Activated naive CD4-positive, alpha-beta T cell treated with anti-CD3 and anti-CD28 coated beads, Interleukin-2, amount 50 U/mL, for 16 hours (primary cell): ENCODE results near the gene BSG.
"Not testable (repeated sequence)": the region's sequence is repeated elsewhere in the genome, so short reads cannot be mapped to it uniquely, and the experiment has no call there.

ENCODE experiments used
- DNase-seq: peaks from one replicate; pipeline ENCODE4 v3.0.0-alpha.2; 2020

BSG gene

GRCh38 chr19:588741-589692 is 16.6 kb downstream of the BSG start:
- DNase-seq: no peak

- DNase-seq: no peak
Observed at GRCh38 chr19:589693-590395, 17.4 kb downstream of the BSG start, which contains the start of gene HCN2. TSS of gene HCN2 (plus strand) at chr19:589881. CDS start at chr19:589946, 65 bp downstream.

- peak; percentile 37 for DNase-seq
Observed at GRCh38 chr19:590396-590745, 18.0 kb downstream of the BSG start.

GRCh38 chr19:590750-591098 is 18.3 kb downstream of the BSG start:
- DNase-seq: no peak

GRCh38 chr19:591099-591958 is 18.9 kb downstream of the BSG start:
- DNase-seq: no peak

GRCh38 chr19:592101-592500 is 19.7 kb downstream of the BSG start:
- DNase-seq: no peak

- no peak for DNase-seq
Observed at GRCh38 chr19:593055-593454, 20.7 kb downstream of the BSG start.

GRCh38 chr19:593505-593904 is 21.1 kb downstream of the BSG start:
- no peak for DNase-seq

- no peak for DNase-seq
Observed at GRCh38 chr19:594265-594870, 22.0 kb downstream of the BSG start.

- no peak for DNase-seq
Observed at GRCh38 chr19:595326-596262, 23.2 kb downstream of the BSG start.

- DNase-seq: no peak
Observed at GRCh38 chr19:596263-596655, 23.9 kb downstream of the BSG start.

- no peak for DNase-seq
Observed at GRCh38 chr19:597406-598315, 25.3 kb downstream of the BSG start.

GRCh38 chr19:601310-601709 is 28.9 kb downstream of the BSG start:
- no peak for DNase-seq

- DNase-seq: no peak
Observed at GRCh38 chr19:601790-602189, 29.4 kb downstream of the BSG start.

GRCh38 chr19:602391-603301 is 30.2 kb downstream of the BSG start:
- DNase-seq: no peak

- DNase-seq: not testable (repeated sequence)
Observed at GRCh38 chr19:603302-603639, 30.9 kb downstream of the BSG start.

- DNase-seq: not testable (repeated sequence)
Observed at GRCh38 chr19:603779-604178, 31.4 kb downstream of the BSG start.

GRCh38 chr19:604355-604754 is 32.0 kb downstream of the BSG start:
- DNase-seq: peak; percentile 30
